Suppressor macrophage (primary cell): ENCODE measurements around the gene SETMAR.
"Not testable (repeated sequence)": the region's sequence is repeated elsewhere in the genome, so short reads cannot be mapped to it uniquely, and the experiment has no call there.

Source experiments
- DNase-seq, 4 experiments: peaks; one replicate each; pipeline ENCODE4 v3.0.0-alpha.2; 2020 to 2022

The SETMAR gene

GRCh38 chr3:4314688-4315087 lies 11.5 kb downstream of the SETMAR start:
- peak in 2 of 4 experiments; percentile 18 to 42 for DNase-seq

GRCh38 chr3:4320096-4320911 lies 17.1 kb downstream of the SETMAR start:
- peak in 2 of 4 experiments; percentile 59 to 69 for DNase-seq

- no peak for DNase-seq
These were observed 18.6 kb downstream of the SETMAR start for GRCh38 chr3:4321732-4322131.

GRCh38 chr3:4322635-4323034 lies 19.5 kb downstream of the SETMAR start:
- DNase-seq, result peak; percentile 53 to 90 (median 69)

- DNase-seq, result no peak
These were observed 20.3 kb downstream of the SETMAR start for GRCh38 chr3:4323246-4324027.

- DNase-seq, result no peak
These were observed 23.7 kb downstream of the SETMAR start for GRCh38 chr3:4326868-4327267.

GRCh38 chr3:4329806-4330205 lies 26.6 kb downstream of the SETMAR start:
- not testable (repeated sequence) for DNase-seq

GRCh38 chr3:4332111-4332510 lies 28.9 kb downstream of the SETMAR start:
- no peak for DNase-seq

- no peak for DNase-seq
These were observed 29.4 kb downstream of the SETMAR start for GRCh38 chr3:4332574-4332973.

- no peak for DNase-seq
These were observed 29.8 kb downstream of the SETMAR start for GRCh38 chr3:4332991-4333390.

- no peak for DNase-seq
These were observed 31.4 kb downstream of the SETMAR start for GRCh38 chr3:4334548-4334947.

- DNase-seq, result no peak
These were observed 32.8 kb downstream of the SETMAR start for GRCh38 chr3:4335840-4336562.

- no peak for DNase-seq
These were observed 33.8 kb downstream of the SETMAR start for GRCh38 chr3:4336850-4337546.

GRCh38 chr3:4338751-4339150 lies 35.6 kb downstream of the SETMAR start:
- no peak for DNase-seq

- DNase-seq, result no peak
These were observed 36.9 kb downstream of the SETMAR start for GRCh38 chr3:4340077-4340410.

GRCh38 chr3:4340411-4341335 lies 37.5 kb downstream of the SETMAR start:
- peak in 3 of 4 experiments; percentile 42 to 53 (median 53) for DNase-seq

GRCh38 chr3:4341336-4341675 lies 38.1 kb downstream of the SETMAR start:
- DNase-seq, result no peak

GRCh38 chr3:4343258-4343657 lies 40.1 kb downstream of the SETMAR start:
- peak in 1 of 4 experiments; percentile 21 for DNase-seq

- peak; percentile 70 to 89 (median 78) for DNase-seq
These were observed 47.6 kb downstream of the SETMAR start for GRCh38 chr3:4350789-4351163.

GRCh38 chr3:4351164-4351855 lies 48.1 kb downstream of the SETMAR start:
- peak; percentile 37 to 77 (median 50) for DNase-seq

- DNase-seq, result no peak
These were observed 48.7 kb downstream of the SETMAR start for GRCh38 chr3:4351872-4352271.
